SK-N-SH (cell line): ENCODE results near the gene SIDT1.

Experiments used
- ELF1 ChIP-seq: IDR thresholded peaks from 2 replicates; pipeline ENCODE4 v1.4.0; 2012
- JUND ChIP-seq: IDR thresholded peaks from 2 replicates; pipeline ENCODE4 v1.4.0; 2012
- MEF2A ChIP-seq: IDR thresholded peaks from 2 replicates; pipeline ENCODE4 v1.4.0; 2012; ENCODE audit warnings: low read depth, borderline replicate concordance
- NFIC ChIP-seq: IDR thresholded peaks from 2 replicates; pipeline ENCODE4 v1.4.0; 2012; ENCODE audit warnings: borderline replicate concordance
- POLR2AphosphoS5 ChIP-seq: IDR thresholded peaks from 2 replicates; pipeline ENCODE4 v1.6.1; 2012; ENCODE audit warnings: low read depth, low read length
- RAD21 ChIP-seq: IDR thresholded peaks from 2 replicates; pipeline ENCODE4 v1.6.1; 2012; ENCODE audit warnings: mild to moderate bottlenecking, low read length
- SIN3A ChIP-seq: IDR thresholded peaks from 2 replicates; pipeline ENCODE4 v1.6.1; 2012; ENCODE audit warnings: low read depth, mild to moderate bottlenecking, low read length, moderate library complexity, borderline replicate concordance
- SMC3 ChIP-seq: IDR thresholded peaks from 2 replicates; pipeline ENCODE4 v1.6.1; 2012; ENCODE audit warnings: low read depth, low read length, improper control_type of control experiment
- TAF1 ChIP-seq: IDR thresholded peaks from 2 replicates; pipeline ENCODE4 v1.6.1; 2012; ENCODE audit warnings: low read depth, mild to moderate bottlenecking, low read length, moderate library complexity, borderline replicate concordance
- TF ChIP-seq, protein P1 (sequence below): fragments of 200-600 bp; sonication (generic); IDR thresholded peaks from 2 replicates; pipeline ENCODE4 v1.6.1; 2017; ENCODE audit warnings: antibody characterized with exemption, mild to moderate bottlenecking, moderate library complexity
- TF ChIP-seq, protein P2 (sequence below): IDR thresholded peaks from 2 replicates; pipeline ENCODE4 v1.4.0; 2012; ENCODE audit warnings: low read depth

- TF ChIP-seq SIN3A (no peak), JUND (no peak), ELF1 (no peak), RAD21 (no peak), POLR2AphosphoS5 (no peak), SMC3 (no peak), NFIC (no peak), MEF2A (no peak), TAF1 (no peak)
- TF ChIP-seq, protein P1, sequence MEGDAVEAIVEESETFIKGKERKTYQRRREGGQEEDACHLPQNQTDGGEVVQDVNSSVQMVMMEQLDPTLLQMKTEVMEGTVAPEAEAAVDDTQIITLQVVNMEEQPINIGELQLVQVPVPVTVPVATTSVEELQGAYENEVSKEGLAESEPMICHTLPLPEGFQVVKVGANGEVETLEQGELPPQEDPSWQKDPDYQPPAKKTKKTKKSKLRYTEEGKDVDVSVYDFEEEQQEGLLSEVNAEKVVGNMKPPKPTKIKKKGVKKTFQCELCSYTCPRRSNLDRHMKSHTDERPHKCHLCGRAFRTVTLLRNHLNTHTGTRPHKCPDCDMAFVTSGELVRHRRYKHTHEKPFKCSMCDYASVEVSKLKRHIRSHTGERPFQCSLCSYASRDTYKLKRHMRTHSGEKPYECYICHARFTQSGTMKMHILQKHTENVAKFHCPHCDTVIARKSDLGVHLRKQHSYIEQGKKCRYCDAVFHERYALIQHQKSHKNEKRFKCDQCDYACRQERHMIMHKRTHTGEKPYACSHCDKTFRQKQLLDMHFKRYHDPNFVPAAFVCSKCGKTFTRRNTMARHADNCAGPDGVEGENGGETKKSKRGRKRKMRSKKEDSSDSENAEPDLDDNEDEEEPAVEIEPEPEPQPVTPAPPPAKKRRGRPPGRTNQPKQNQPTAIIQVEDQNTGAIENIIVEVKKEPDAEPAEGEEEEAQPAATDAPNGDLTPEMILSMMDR = no peak
- TF ChIP-seq, protein P2, sequence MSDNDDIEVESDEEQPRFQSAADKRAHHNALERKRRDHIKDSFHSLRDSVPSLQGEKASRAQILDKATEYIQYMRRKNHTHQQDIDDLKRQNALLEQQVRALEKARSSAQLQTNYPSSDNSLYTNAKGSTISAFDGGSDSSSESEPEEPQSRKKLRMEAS = no peak
These were observed 111.2 kb downstream of the SIDT1 start for GRCh38 chr3:113643583-113643982.
